Measurements from ENCODE around the gene RAD54L2.
"Not testable (repeated sequence)": the region's sequence is repeated elsewhere in the genome, so short reads cannot be mapped to it uniquely, and the experiment has no call there.

The RAD54L2 gene

GRCh38 chr3:51537631-51538030 is 888 bp upstream of the RAD54L2 start:
- H2BK5ac ChIP-seq (ENCODE audit: low read length); H3K18ac ChIP-seq (ENCODE audit: low read length); H3K79me1 ChIP-seq (ENCODE audit: low read length); H4K8ac ChIP-seq (ENCODE audit: low read depth, low read length); H3K36me3 ChIP-seq (ENCODE audit: control insufficient read depth, insufficient read depth, low read length); H2BK120ac ChIP-seq (ENCODE audit: low read depth, low read length); H2BK15ac ChIP-seq (replicated peaks; ENCODE audit: low read depth); H3K23ac ChIP-seq (ENCODE audit: low read length); H3K27me3 ChIP-seq (ENCODE audit: insufficient read depth, low read length, poor library complexity); H3K4me3 ChIP-seq (ENCODE audit: low read length); H3K27ac ChIP-seq (ENCODE audit: low read depth, low read length); H3K4me1 ChIP-seq (ENCODE audit: control insufficient read depth, low read depth, low read length); H3K4ac ChIP-seq (ENCODE audit: low read depth, low read length); DNase-seq; H2AK5ac ChIP-seq (ENCODE audit: low read length): not testable (repeated sequence)
- H4K5ac ChIP-seq (ENCODE audit: low read length): peak overlapping the region; percentile 77
- peak overlapping the region; percentile 53 for H3K9ac ChIP-seq (ENCODE audit: low read length)
- peak overlapping the region; percentile 66 for H3K56ac ChIP-seq (ENCODE audit: low read length)
- peak overlapping the region; percentile 92 for H3K4me2 ChIP-seq (ENCODE audit: low read length)
- H3K79me2 ChIP-seq (ENCODE audit: control insufficient read depth, insufficient read depth, low read length): peaks cover 17% of the 10 kb centered on the region
- no CpG with 5 or more reads among the region's 16 CpGs for WGBS (ENCODE audit: extremely low coverage, insufficient coverage, low lambda C conversion rate)

DNA sequence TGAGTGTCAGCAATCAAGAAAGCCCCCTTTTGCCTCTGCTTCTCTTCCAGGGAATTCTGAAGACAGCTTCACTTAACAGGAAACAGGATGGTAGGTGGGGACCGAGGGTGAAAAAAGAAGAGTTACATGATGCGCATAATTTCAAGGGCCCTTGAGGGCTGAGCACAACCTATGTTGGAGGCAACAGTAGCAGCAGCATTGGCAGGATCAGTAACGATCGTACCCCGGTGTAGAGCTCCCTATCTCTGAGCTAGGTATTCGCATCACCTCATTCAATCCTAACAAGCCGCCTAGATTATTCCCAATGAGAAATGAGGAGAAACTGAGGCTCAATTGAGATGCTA is 432 bp upstream of the RAD54L2 start:
- Histone ChIP-seq H3K4ac (ENCODE audit: low read depth, low read length) (peak overlapping the region; percentile 20), H2BK15ac (replicated peaks; ENCODE audit: low read depth) (no peak overlapping the region), H2AK5ac (ENCODE audit: low read length) (no peak overlapping the region), H2BK5ac (ENCODE audit: low read length) (no peak overlapping the region), H4K5ac (ENCODE audit: low read length) (peak overlapping the region; percentile 77), H3K36me3 (ENCODE audit: control insufficient read depth, insufficient read depth, low read length) (no peaks in the 10 kb centered on the region), H3K27ac (ENCODE audit: low read depth, low read length) (no peak overlapping the region), H3K23ac (ENCODE audit: low read length) (no peak overlapping the region), H3K4me1 (ENCODE audit: control insufficient read depth, low read depth, low read length) (peaks cover 3% of the 10 kb centered on the region), H3K27me3 (ENCODE audit: insufficient read depth, low read length, poor library complexity) (no peaks in the 10 kb centered on the region), H3K18ac (ENCODE audit: low read length) (peak overlapping the region; percentile 43), H3K4me3 (ENCODE audit: low read length) (peak overlapping the region; percentile 14), H3K79me2 (ENCODE audit: control insufficient read depth, insufficient read depth, low read length) (peaks cover 17% of the 10 kb centered on the region), H3K9ac (ENCODE audit: low read length) (peak overlapping the region; percentile 53), H3K79me1 (ENCODE audit: low read length) (peaks cover 10% of the 10 kb centered on the region), H3K4me2 (ENCODE audit: low read length) (peak overlapping the region; percentile 92), H3K56ac (ENCODE audit: low read length) (peak overlapping the region; percentile 66), H4K8ac (ENCODE audit: low read depth, low read length) (no peak overlapping the region), H2BK120ac (ENCODE audit: low read depth, low read length) (no peak overlapping the region)
- WGBS (ENCODE audit: extremely low coverage, insufficient coverage, low lambda C conversion rate): no CpG with 5 or more reads among the region's 7 CpGs
- peak; percentile 44 for DNase-seq

DNA sequence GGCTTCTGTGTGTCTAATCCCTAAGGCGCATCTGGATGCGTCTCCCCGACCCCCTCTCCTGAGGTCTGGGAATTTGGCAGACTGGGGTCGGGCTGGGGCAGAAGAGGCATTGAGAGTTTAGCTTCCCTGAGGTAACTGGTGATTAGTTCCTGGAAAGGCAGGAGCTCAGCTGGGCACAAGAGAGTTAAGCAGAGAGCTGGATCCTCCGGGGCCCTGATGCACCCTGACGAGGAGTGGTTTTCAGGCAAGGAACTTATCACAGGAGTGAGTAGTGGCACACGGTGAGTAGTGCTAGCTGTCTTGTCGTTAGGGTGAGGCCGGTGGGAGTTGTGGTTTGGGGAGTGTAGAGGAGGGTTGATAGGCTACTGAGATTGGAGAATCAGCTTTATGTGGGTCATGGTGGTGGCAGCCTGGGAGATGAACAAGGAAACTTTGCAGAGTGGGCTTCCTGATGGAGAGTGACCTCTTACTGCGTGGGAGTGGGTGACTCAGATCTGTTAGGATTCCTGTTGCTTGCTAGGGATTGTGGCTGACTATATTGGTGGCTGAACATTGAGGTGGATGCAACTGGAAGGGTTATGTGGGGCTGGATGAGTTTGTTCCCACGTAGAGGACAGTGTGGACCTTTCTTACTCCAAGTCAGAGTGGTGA is 897 bp downstream of the RAD54L2 start:
- Histone ChIP-seq H2BK15ac (replicated peaks; ENCODE audit: low read depth) (no peak overlapping the region), H3K9ac (ENCODE audit: low read length) (peak overlapping the region; percentile 53), H4K5ac (ENCODE audit: low read length) (no peak overlapping the region), H3K79me2 (ENCODE audit: control insufficient read depth, insufficient read depth, low read length) (peaks cover 20% of the 10 kb centered on the region), H3K4me3 (ENCODE audit: low read length) (peak overlapping the region; percentile 14), H3K56ac (ENCODE audit: low read length) (peak overlapping the region; percentile 97), H3K4me2 (ENCODE audit: low read length) (peak overlapping the region; percentile 45), H4K8ac (ENCODE audit: low read depth, low read length) (no peak overlapping the region), H2BK5ac (ENCODE audit: low read length) (no peak overlapping the region), H3K79me1 (ENCODE audit: low read length) (peaks cover 10% of the 10 kb centered on the region), H3K18ac (ENCODE audit: low read length) (no peak overlapping the region), H2BK120ac (ENCODE audit: low read depth, low read length) (no peak overlapping the region), H3K27me3 (ENCODE audit: insufficient read depth, low read length, poor library complexity) (no peaks in the 10 kb centered on the region), H2AK5ac (ENCODE audit: low read length) (no peak overlapping the region), H3K36me3 (ENCODE audit: control insufficient read depth, insufficient read depth, low read length) (no peaks in the 10 kb centered on the region), H3K4ac (ENCODE audit: low read depth, low read length) (no peak overlapping the region), H3K27ac (ENCODE audit: low read depth, low read length) (peak overlapping the region; percentile 86), H3K23ac (ENCODE audit: low read length) (peak overlapping the region; percentile 83), H3K4me1 (ENCODE audit: control insufficient read depth, low read depth, low read length) (peaks cover 6% of the 10 kb centered on the region)
- peak; percentile 68 for DNase-seq
- WGBS (ENCODE audit: extremely low coverage, insufficient coverage, low lambda C conversion rate): no CpG with 5 or more reads among the region's 11 CpGs

- not testable (repeated sequence) for H3K4me2 ChIP-seq (ENCODE audit: low read length); H3K23ac ChIP-seq (ENCODE audit: low read length); H2BK120ac ChIP-seq (ENCODE audit: low read depth, low read length); H2BK15ac ChIP-seq (replicated peaks; ENCODE audit: low read depth); H2BK5ac ChIP-seq (ENCODE audit: low read length); DNase-seq; H4K5ac ChIP-seq (ENCODE audit: low read length); H3K36me3 ChIP-seq (ENCODE audit: control insufficient read depth, insufficient read depth, low read length); H3K18ac ChIP-seq (ENCODE audit: low read length); H3K56ac ChIP-seq (ENCODE audit: low read length); H4K8ac ChIP-seq (ENCODE audit: low read depth, low read length); H3K4ac ChIP-seq (ENCODE audit: low read depth, low read length); H3K9ac ChIP-seq (ENCODE audit: low read length); H3K27me3 ChIP-seq (ENCODE audit: insufficient read depth, low read length, poor library complexity); H3K4me3 ChIP-seq (ENCODE audit: low read length); H3K27ac ChIP-seq (ENCODE audit: low read depth, low read length); H3K4me1 ChIP-seq (ENCODE audit: control insufficient read depth, low read depth, low read length); H2AK5ac ChIP-seq (ENCODE audit: low read length)
- WGBS (ENCODE audit: extremely low coverage, insufficient coverage, low lambda C conversion rate): no CpG with 5 or more reads among the region's 11 CpGs
- Histone ChIP-seq H3K79me2 (ENCODE audit: control insufficient read depth, insufficient read depth, low read length) (peaks cover 20% of the 10 kb centered on the region), H3K79me1 (ENCODE audit: low read length) (peaks cover 14% of the 10 kb centered on the region)
Measured at GRCh38 chr3:51542596-51542995, 4.1 kb downstream of the RAD54L2 start.

DNA sequence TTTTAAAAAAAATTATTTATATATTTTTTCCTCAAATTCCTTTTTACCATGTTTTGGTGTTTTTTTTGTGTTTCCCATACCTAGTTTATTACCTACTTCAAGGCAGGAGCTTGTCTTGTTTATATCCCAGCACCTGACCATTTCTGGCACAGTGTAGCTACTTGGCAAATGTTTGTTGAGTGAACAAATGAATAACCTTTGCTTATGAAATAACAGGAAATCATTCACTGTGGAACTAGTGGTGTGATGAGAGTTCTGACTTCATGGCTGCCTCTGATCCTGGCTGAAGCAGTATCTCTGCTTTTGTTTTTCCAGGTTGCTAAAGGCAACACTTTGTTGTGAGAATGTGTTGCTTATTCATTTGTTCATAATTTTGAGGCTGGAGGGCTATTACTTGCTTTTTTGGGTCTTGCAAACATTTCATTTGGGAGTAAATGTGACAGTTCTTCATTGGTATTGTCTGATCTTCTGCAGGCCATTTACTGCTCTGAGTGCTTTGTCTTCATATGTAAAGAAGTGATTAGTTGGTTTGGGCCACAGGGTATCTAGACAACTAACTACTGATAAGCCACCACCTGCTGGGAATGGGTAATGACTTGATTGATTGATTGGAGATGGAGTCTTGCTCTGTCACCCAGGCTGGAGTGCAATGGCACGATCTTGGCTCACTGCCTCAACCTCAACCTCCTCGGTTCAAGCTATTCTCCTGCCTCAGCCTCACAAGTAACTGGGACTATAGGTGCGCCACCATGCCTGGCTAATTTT is 5.7 kb downstream of the RAD54L2 start:
- H2BK15ac ChIP-seq (replicated peaks; ENCODE audit: low read depth): no peak overlapping the region
- H3K27ac ChIP-seq (ENCODE audit: low read depth, low read length): peak overlapping the region; percentile 7
- H3K79me1 ChIP-seq (ENCODE audit: low read length): peaks cover 14% of the 10 kb centered on the region
- no peak overlapping the region for H3K4me2 ChIP-seq (ENCODE audit: low read length)
- peaks cover 6% of the 10 kb centered on the region for H3K4me1 ChIP-seq (ENCODE audit: control insufficient read depth, low read depth, low read length)
- no peak overlapping the region for H3K4ac ChIP-seq (ENCODE audit: low read depth, low read length)
- H3K36me3 ChIP-seq (ENCODE audit: control insufficient read depth, insufficient read depth, low read length): no peaks in the 10 kb centered on the region
- no peak overlapping the region for H2AK5ac ChIP-seq (ENCODE audit: low read length)
- no peak overlapping the region for H3K23ac ChIP-seq (ENCODE audit: low read length)
- no peak overlapping the region for H4K5ac ChIP-seq (ENCODE audit: low read length)
- H3K27me3 ChIP-seq (ENCODE audit: insufficient read depth, low read length, poor library complexity): no peaks in the 10 kb centered on the region
- no peak overlapping the region for H2BK5ac ChIP-seq (ENCODE audit: low read length)
- peak overlapping the region; percentile 23 for H3K9ac ChIP-seq (ENCODE audit: low read length)
- H4K8ac ChIP-seq (ENCODE audit: low read depth, low read length): no peak overlapping the region
- H2BK120ac ChIP-seq (ENCODE audit: low read depth, low read length): no peak overlapping the region
- no CpG with 5 or more reads among the region's 3 CpGs for WGBS (ENCODE audit: extremely low coverage, insufficient coverage, low lambda C conversion rate)
- peaks cover 17% of the 10 kb centered on the region for H3K79me2 ChIP-seq (ENCODE audit: control insufficient read depth, insufficient read depth, low read length)
- H3K56ac ChIP-seq (ENCODE audit: low read length): no peak overlapping the region
- DNase-seq: peak; percentile 88
- no peak overlapping the region for H3K4me3 ChIP-seq (ENCODE audit: low read length)
- no peak overlapping the region for H3K18ac ChIP-seq (ENCODE audit: low read length)
